SH-SY5Y (cell line): Measurements from ENCODE around the gene MBD3L5.

Source experiments
- GATA2 ChIP-seq: IDR thresholded peaks from 2 replicates; pipeline ENCODE4 v1.6.1; 2011; ENCODE audit warnings: mild to moderate bottlenecking, low read depth, low read length
- GATA3 ChIP-seq: IDR thresholded peaks from 2 replicates; pipeline ENCODE4 v1.6.1; 2011; ENCODE audit warnings: low read depth, mild to moderate bottlenecking, low read length, moderate library complexity

DNA sequence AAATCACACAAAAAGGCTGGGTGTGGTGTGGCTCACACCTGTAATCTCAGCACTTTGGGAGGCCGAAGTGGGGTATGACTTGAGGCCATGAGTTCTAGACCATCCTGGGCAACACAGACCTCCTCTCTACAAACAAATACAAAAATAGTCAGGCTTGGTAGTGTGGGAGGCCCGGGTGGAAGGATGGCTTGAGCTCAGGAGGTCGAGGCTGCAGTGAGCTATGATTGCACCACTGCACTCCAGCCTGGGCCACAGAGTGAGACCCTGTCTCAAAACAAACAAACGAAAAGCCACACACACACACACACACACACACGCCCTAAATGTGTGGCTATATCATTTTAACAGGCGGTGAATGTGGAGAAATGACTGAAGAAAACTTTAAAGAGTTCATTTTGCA, 38.2 kb downstream of the MBD3L5 start:
- no peak for TF ChIP-seq GATA3
- no peak for TF ChIP-seq GATA2
